Activated CD8-positive, alpha-beta T cell treated with anti-CD3 and anti-CD28 coated beads for 36 hours (primary cell): Measurements from ENCODE around the gene MYLK4. TPM values are rescaled to one million over a fixed set of nuclear protein-coding genes. Genes with fewer than 3 reads are reported as not detected.

Source experiments
- ATAC-seq: fragments of 200-7000 bp; cut with Tn5 transposase; one replicate; pipeline ENCODE4 v1.10.0; 2021; ENCODE audit warnings: mild to moderate bottlenecking, moderate library complexity
- CTCF ChIA-PET: fragments of 350-600 bp; sonication (Branson Sonifier 250); formaldehyde crosslinking; loops from one replicate; lab custom pipeline; 2021; ENCODE audit warnings: antibody characterized with exemption; lab: Charles Lee
- POLR2A ChIA-PET: fragments of 350-600 bp; sonication (Branson Sonifier 250); formaldehyde crosslinking; loops from one replicate; lab custom pipeline; 2021; ENCODE audit warnings: antibody characterized with exemption; lab: Charles Lee
- DNase-seq: peaks from one replicate; pipeline ENCODE4 v3.0.0-alpha.2; 2020
- H3K27ac Mint-ChIP-seq: one replicate; pipeline ENCODE4 v1.8.0; 2021; ENCODE audit warnings: mild to moderate bottlenecking, mixed read lengths
- H3K27me3 Mint-ChIP-seq: one replicate; pipeline ENCODE4 v1.8.0; 2021; ENCODE audit warnings: mixed read lengths
- H3K36me3 Mint-ChIP-seq: one replicate; pipeline ENCODE4 v1.8.0; 2021; ENCODE audit warnings: low read depth, mixed read lengths
- H3K4me1 Mint-ChIP-seq: one replicate; pipeline ENCODE4 v1.8.0; 2021; ENCODE audit warnings: low read depth, mixed read lengths
- H3K4me3 Mint-ChIP-seq: one replicate; pipeline ENCODE4 v1.8.0; 2021; ENCODE audit warnings: mild to moderate bottlenecking, moderate library complexity, mixed read lengths
- H3K9me3 Mint-ChIP-seq: one replicate; pipeline ENCODE4 v1.8.0; 2021; ENCODE audit warnings: mixed read lengths
- intact Hi-C: fragments of 100-400 bp; cut with micrococcal nuclease; formaldehyde crosslinking; loops from one replicate; pipeline ENCODE4 v1.10.0; 2022
- total RNA-seq, 2 experiments: library from RNA; stranded (reverse); gene quantifications; one replicate each; pipeline ENCODE4 v1.2.3, GENCODE V29; 2021
- TF ChIP-seq, protein P1 (sequence below): fragments of 200-600 bp; IDR thresholded peaks from one replicate; pipeline ENCODE4 v1.8.0; 2022; ENCODE audit warnings: antibody characterized with exemption, mild to moderate bottlenecking

MYLK4 gene
- total RNA-seq, 2 experiments from 2014 or later, result 0.09 to 0.11 TPM

DNA sequence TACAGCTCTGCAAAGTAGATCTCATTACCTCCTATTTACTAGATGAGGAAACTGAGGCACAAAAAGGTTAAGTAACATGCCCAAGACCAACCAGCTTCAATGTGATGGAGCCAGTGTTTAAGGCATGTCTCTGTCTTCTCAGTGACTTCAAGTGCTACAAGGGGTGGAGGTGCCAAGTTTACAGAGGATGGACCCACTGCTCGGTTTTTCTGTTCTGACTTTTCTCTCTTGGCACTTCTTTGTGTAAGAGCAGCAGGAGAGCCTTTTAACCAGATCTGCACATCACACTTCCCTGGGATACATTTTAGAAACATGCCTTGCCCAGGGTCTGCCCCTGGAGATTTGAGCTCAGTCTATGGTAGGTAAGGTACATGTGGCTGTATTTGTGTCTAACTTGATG lies 24.3 kb upstream of the MYLK4 start:
- peaks cover 46% of the 10 kb centered on the region for H3K36me3 Mint-ChIP-seq
- ChIA-PET CTCF (no interaction called here), POLR2A (interaction anchor here (0.7 to 1.2 kb wide), 2 partner anchors 72 to 365 kb away, joined by 3 read pairs; no protein-coding TSS in a partner anchor)
- H3K27me3 Mint-ChIP-seq, result no peaks in the 10 kb centered on the region
- no peaks in the 10 kb centered on the region for H3K9me3 Mint-ChIP-seq
- ATAC-seq (no peak), DNase-seq (no peak)
- peaks cover 44% of the 10 kb centered on the region for H3K4me1 Mint-ChIP-seq
- no peak overlapping the region for H3K4me3 Mint-ChIP-seq
- TF ChIP-seq, protein P1, sequence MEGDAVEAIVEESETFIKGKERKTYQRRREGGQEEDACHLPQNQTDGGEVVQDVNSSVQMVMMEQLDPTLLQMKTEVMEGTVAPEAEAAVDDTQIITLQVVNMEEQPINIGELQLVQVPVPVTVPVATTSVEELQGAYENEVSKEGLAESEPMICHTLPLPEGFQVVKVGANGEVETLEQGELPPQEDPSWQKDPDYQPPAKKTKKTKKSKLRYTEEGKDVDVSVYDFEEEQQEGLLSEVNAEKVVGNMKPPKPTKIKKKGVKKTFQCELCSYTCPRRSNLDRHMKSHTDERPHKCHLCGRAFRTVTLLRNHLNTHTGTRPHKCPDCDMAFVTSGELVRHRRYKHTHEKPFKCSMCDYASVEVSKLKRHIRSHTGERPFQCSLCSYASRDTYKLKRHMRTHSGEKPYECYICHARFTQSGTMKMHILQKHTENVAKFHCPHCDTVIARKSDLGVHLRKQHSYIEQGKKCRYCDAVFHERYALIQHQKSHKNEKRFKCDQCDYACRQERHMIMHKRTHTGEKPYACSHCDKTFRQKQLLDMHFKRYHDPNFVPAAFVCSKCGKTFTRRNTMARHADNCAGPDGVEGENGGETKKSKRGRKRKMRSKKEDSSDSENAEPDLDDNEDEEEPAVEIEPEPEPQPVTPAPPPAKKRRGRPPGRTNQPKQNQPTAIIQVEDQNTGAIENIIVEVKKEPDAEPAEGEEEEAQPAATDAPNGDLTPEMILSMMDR, result no peak
- intact Hi-C loops, result no loop called here
- H3K27ac Mint-ChIP-seq, result no peak overlapping the region

DNA sequence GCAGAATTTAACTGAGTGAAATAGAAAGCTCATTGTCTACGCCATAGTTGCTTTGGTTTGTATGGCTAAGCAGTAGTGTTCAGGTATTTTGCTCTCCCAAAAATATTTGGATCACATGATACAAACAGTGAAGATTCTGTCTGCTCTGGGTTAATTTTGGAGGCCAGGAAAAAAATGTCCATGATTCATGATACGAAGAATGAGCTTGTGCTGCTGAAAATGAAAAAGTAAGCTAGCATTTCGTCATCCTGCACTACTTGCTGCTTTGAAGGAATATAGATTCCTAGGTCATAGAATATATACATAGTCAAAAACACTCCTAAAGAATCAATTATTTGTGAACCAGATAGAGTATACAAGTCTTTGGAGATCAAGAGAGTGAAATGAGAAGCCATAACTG lies 22.7 kb upstream of the MYLK4 start:
- Mint-ChIP-seq H3K9me3 (no peaks in the 10 kb centered on the region), H3K4me1 (peaks cover 55% of the 10 kb centered on the region), H3K36me3 (peaks cover 42% of the 10 kb centered on the region), H3K4me3 (no peak overlapping the region), H3K27ac (no peak overlapping the region), H3K27me3 (no peaks in the 10 kb centered on the region)
- no peak for ATAC-seq
- CTCF ChIA-PET, result interaction anchor here (0.7 to 3.2 kb wide), 8 partner anchors 10 to 179 kb away, joined by 3 to 14 read pairs (median 6); no protein-coding TSS in a partner anchor
- intact Hi-C loops, result no loop called here
- POLR2A ChIA-PET, result interaction anchor here (0.7 to 1.7 kb wide), 4 partner anchors 8 to 104 kb away, joined by 3 to 8 read pairs (median 4); partner anchors contain the start of gene WRNIP1
- no peak for DNase-seq
- TF ChIP-seq, protein P1, result no peak

DNA sequence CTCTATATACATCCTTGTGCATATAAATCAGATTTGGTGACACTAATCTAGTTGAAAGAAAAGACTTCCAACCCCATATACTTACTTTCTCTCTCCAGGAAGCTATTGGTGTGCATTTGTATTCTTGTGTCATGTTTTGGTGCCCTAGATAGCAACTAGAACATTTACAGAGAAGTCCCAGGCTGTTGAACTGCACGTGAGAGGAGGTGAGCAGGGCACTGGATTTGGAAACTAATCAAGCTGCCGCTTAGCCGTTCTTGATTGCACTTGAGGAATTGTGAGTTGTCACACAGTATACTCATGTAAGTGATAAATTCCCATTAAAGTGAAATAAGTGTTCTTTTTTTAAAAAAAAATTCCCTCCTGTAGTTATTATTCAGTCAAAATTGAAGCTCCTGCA lies 22.1 kb upstream of the MYLK4 start:
- Mint-ChIP-seq H3K4me1 (peaks cover 61% of the 10 kb centered on the region), H3K27me3 (no peaks in the 10 kb centered on the region), H3K36me3 (peaks cover 45% of the 10 kb centered on the region), H3K4me3 (no peak overlapping the region), H3K27ac (no peak overlapping the region), H3K9me3 (no peaks in the 10 kb centered on the region)
- DNase-seq (no peak), ATAC-seq (no peak)
- TF ChIP-seq, protein P1, result no peak
- CTCF ChIA-PET, result interaction anchor here (0.7 to 3.2 kb wide), 11 partner anchors 10 to 179 kb away, joined by 3 to 14 read pairs (median 5); partner anchors contain the start of gene MYLK4
- POLR2A ChIA-PET, result interaction anchor here (1.0 to 1.7 kb wide), 4 partner anchors 7 to 132 kb away, joined by 3 to 8 read pairs (median 4); partner anchors contain the start of gene WRNIP1
- intact Hi-C loops, result no loop called here

DNA sequence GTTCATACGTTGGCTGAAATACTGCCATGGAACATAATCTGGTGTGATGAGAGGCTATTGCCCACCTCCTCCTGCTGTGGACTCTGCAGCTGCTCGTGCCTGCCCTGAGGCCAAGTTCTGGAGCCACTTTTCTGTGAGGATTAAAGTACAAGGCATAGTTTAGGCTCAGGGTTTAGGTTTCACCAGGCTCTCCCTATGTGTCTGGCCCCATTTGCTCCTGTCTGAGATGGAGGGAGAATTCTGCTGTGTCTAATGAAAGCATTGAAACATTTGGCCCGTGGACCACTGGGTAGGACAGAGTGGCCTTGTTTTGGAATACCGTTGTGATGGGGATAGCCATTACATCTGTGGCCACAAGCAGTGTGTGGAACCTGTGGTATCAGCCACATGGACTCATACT lies 20.4 kb upstream of the MYLK4 start:
- H3K9me3 Mint-ChIP-seq, result no peaks in the 10 kb centered on the region
- ATAC-seq, result no peak
- intact Hi-C loops, result no loop called here
- TF ChIP-seq, protein P1, result no peak
- DNase-seq, result no peak
- CTCF ChIA-PET, result interaction anchor here (1.3 to 6.3 kb wide), 2 partner anchors 21 to 22 kb away, joined by 3 to 32 read pairs; partner anchors contain the start of gene MYLK4
- POLR2A ChIA-PET, result no interaction called here
- H3K36me3 Mint-ChIP-seq, result peaks cover 51% of the 10 kb centered on the region
- H3K27me3 Mint-ChIP-seq, result no peaks in the 10 kb centered on the region
- no peak overlapping the region for H3K27ac Mint-ChIP-seq
- H3K4me1 Mint-ChIP-seq, result peaks cover 58% of the 10 kb centered on the region
- no peak overlapping the region for H3K4me3 Mint-ChIP-seq

DNA sequence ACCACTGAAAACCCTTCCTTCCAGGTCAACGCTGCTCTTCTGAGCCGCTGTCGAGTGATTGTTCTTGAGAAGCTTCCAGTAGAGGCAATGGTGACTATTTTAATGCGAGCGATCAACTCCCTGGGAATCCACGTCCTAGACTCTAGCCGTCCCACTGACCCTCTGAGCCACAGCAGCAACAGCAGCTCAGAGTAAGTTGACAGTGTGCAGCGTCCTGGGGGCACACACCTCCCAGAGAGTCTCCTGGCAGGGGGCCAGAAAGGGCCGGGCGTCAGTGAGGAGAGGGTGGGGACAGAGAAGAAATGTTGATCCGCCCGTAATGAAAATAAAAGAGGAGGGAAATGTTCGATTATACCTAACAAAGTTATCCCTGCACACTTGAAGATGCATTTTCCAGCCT lies 19.4 kb upstream of the MYLK4 start:
- Mint-ChIP-seq H3K4me3 (no peak overlapping the region), H3K36me3 (peaks cover 46% of the 10 kb centered on the region), H3K4me1 (peaks cover 56% of the 10 kb centered on the region)

More for the DNA sequence above, 19.4 kb upstream of the MYLK4 start:
- H3K27me3 Mint-ChIP-seq, result no peaks in the 10 kb centered on the region
- H3K9me3 Mint-ChIP-seq, result no peaks in the 10 kb centered on the region
- CTCF ChIA-PET, result interaction anchor here (1.0 to 6.3 kb wide), 3 partner anchors 20 to 32 kb away, joined by 4 to 32 read pairs (median 17); partner anchors contain the start of gene MYLK4
- DNase-seq (no peak), ATAC-seq (no peak)
- TF ChIP-seq, protein P1, result no peak
- intact Hi-C loops, result no loop called here
- H3K27ac Mint-ChIP-seq, result no peak overlapping the region
- POLR2A ChIA-PET, result interaction anchor here (0.9 kb wide), 2 partner anchors 10 to 72 kb away, joined by 3 read pairs; partner anchors contain the start of gene SERPINB1
